ENCODE measurements around the gene EXOC1. TPM values are rescaled to one million over a fixed set of nuclear protein-coding genes. Genes with fewer than 3 reads are reported as not detected.

Gene EXOC1
- total and polyA plus RNA-seq, 10 of the 15 experiments (the other 5 are each of a cell fraction or from before 2014, with no cell fraction given): 11.8 to 36.6 (median 21.1) TPM

- ChIA-PET SMC1A (ENCODE audit: uncharacterized antibody, unreplicated experiment) (interaction anchor here (0.8 kb wide), 1 partner anchor 72 kb away, joined by 3 read pairs; no protein-coding TSS in a partner anchor), POLR2A (no interaction called here), RAD21 (ENCODE audit: unreplicated experiment) (no interaction called here), CTCF (interaction anchor here (1.2 kb wide), 1 partner anchor 9 kb away, joined by 3 read pairs; no protein-coding TSS in a partner anchor)
- Histone ChIP-seq H3K9me3 (replicated peaks; ENCODE audit: control insufficient read depth, insufficient read depth, low read length) (no peaks in the 10 kb centered on the region), H3K36me3 (ENCODE audit: control insufficient read depth in 2 of 2, insufficient read depth in 2 of 2, low read length in 1 of 2) (no peaks in the 10 kb centered on the region), H3K4me2 (ENCODE audit: control insufficient read depth, insufficient read depth) (no peak overlapping the region), H3K79me2 (ENCODE audit: control insufficient read depth, insufficient read depth, low read length) (no peaks in the 10 kb centered on the region), H2AFZ (ENCODE audit: control insufficient read depth, low read depth, low read length) (no peak overlapping the region), H3K27ac (ENCODE audit: control insufficient read depth, insufficient read depth) (no peak overlapping the region), H3K9ac (ENCODE audit: control insufficient read depth, insufficient read depth, low read length) (no peak overlapping the region), H3K27me3 (replicated peaks in 1 of 2; ENCODE audit: control insufficient read depth in 2 of 2, insufficient read depth in 2 of 2, low read length in 1 of 2) (no peaks in the 10 kb centered on the region), H4K20me1 (ENCODE audit: control insufficient read depth, insufficient read depth) (no peaks in the 10 kb centered on the region), H3K4me3 (no peak overlapping the region), H3K4me1 (ENCODE audit: control insufficient read depth, insufficient read depth, low read length) (no peaks in the 10 kb centered on the region)
- FAIRE-seq (no peak), DNase-seq (ENCODE audit: low read depth, low spot score) (no peak), ATAC-seq (no peak)
- intact Hi-C loops (cut with micrococcal nuclease; ENCODE audit: unreplicated experiment) (no loop called here), in situ Hi-C loops (cut with MboI) (no loop called here)
- BruUV-seq (replicated peaks): no TSS peak
- WGBS (ENCODE audit: insufficient coverage, insufficient replicate concordance, low lambda C conversion rate, missing lambda C conversion rate): 100% methylated on average over 1 of the region's 1 CpG
- TF ChIP-seq PRDM15 (CRISPR knock-in tag; IDR thresholded peaks at IDR 0.05) (no peak), E2F4 (IDR thresholded peaks at IDR 0.05; ENCODE audit: low read depth, low read length) (no peak), TARDBP (IDR thresholded peaks at IDR 0.05; ENCODE audit: borderline replicate concordance) (no peak), PAX8 (IDR thresholded peaks at IDR 0.05) (no peak), WRNIP1 (IDR thresholded peaks at IDR 0.05; ENCODE audit: borderline replicate concordance, low read depth, low read length) (no peak), BRCA1 (IDR thresholded peaks at IDR 0.05; ENCODE audit: low read depth, low read length) (no peak), REST (IDR thresholded peaks at IDR 0.05; ENCODE audit: low read depth, low read length) (no peak), TCF7 (IDR thresholded peaks at IDR 0.05; ENCODE audit: borderline replicate concordance) (no peak), RUNX3 (IDR thresholded peaks at IDR 0.05; ENCODE audit: low read length) (no peak), RBBP5 (conservative IDR thresholded peaks at IDR 0.05) (no peak), JUNB (IDR thresholded peaks at IDR 0.05) (no peak), ZBTB11 (CRISPR knock-in tag; IDR thresholded peaks at IDR 0.05) (no peak), BHLHE40 (IDR thresholded peaks at IDR 0.05; ENCODE audit: borderline replicate concordance in 1 of 2, low read depth in 2 of 2, low read length in 1 of 2) (no peak)
Measured at GRCh38 chr4:55938481-55938880, 85.0 kb downstream of the EXOC1 start.

Data from GM12878 (cell line).